IMR-90 (cell line): ENCODE data around the gene FMN1. TPM values are rescaled to one million over a fixed set of nuclear protein-coding genes. Genes with fewer than 3 reads are reported as not detected.

Experiments
- ATAC-seq: fragments of 200-7000 bp; cut with Tn5 transposase; 2 replicates; pipeline ENCODE4 v1.9.1; 2020; ENCODE audit warnings: low read depth, mild to moderate bottlenecking, moderate library complexity
- BruUV-seq: library from RNA; stranded (reverse); fragments of 400-500 nt; replicated peaks from 2 replicates; lab custom pipeline; 2021; lab: Mats Ljungman, UMichigan
- CTCF ChIA-PET: fragments of 300-600 bp; formaldehyde crosslinking; extraction: SDS; loops from one replicate; lab custom pipeline; 2021; ENCODE audit warnings: antibody characterized with exemption; lab: Yijun Ruan, JAX
- POLR2A ChIA-PET: fragments of 300-600 bp; sonication (Branson Sonifier 250); formaldehyde crosslinking; loops from one replicate; lab custom pipeline; 2022; ENCODE audit warnings: antibody characterized with exemption; ENCODE audit not compliant: unreplicated experiment; lab: Charles Lee
- DNase-seq: peaks from one replicate; pipeline ENCODE4 v3.0.0; 2013
- H2AFZ ChIP-seq: replicated peaks from 2 replicates; pipeline ENCODE3; 2013; ENCODE audit warnings: low read length, mild to moderate bottlenecking; ENCODE audit not compliant: poor library complexity
- H2AK5ac ChIP-seq: 2 replicates; pipeline ENCODE4 v1.6.1; 2013; ENCODE audit warnings: low read depth, low read length, inconsistent platforms
- H2AK9ac ChIP-seq: replicated peaks from 2 replicates; pipeline ENCODE3; 2013; ENCODE audit warnings: mild to moderate bottlenecking, low read depth, low read length, moderate library complexity; ENCODE audit not compliant: poor library complexity
- H2BK120ac ChIP-seq: 2 replicates; pipeline ENCODE4 v1.6.1; 2013; ENCODE audit warnings: low read depth, low read length, inconsistent platforms
- H2BK15ac ChIP-seq: 3 replicates; pipeline ENCODE4 v1.6.1; 2013; ENCODE audit warnings: low read depth, low read length, inconsistent platforms
- H2BK20ac ChIP-seq: 2 replicates; pipeline ENCODE4 v1.6.1; 2013; ENCODE audit warnings: low read depth, mild to moderate bottlenecking, inconsistent platforms, low read length, moderate library complexity
- H2BK5ac ChIP-seq: 2 replicates; pipeline ENCODE4 v1.6.1; 2013; ENCODE audit warnings: mild to moderate bottlenecking, low read depth, low read length, inconsistent platforms; ENCODE audit not compliant: poor library complexity, severe bottlenecking
- H3K14ac ChIP-seq: replicated peaks from 2 replicates; pipeline ENCODE4 v1.6.1; 2013; ENCODE audit warnings: low read depth, low read length, inconsistent platforms
- H3K18ac ChIP-seq: 2 replicates; pipeline ENCODE4 v1.6.1; 2013; ENCODE audit warnings: low read depth, low read length, control low read depth
- H3K23ac ChIP-seq: 2 replicates; pipeline ENCODE4 v1.6.1; 2013; ENCODE audit warnings: low read depth, low read length, inconsistent platforms
- H3K27ac ChIP-seq: 2 replicates; pipeline ENCODE4 v1.5.1; 2013; ENCODE audit warnings: mild to moderate bottlenecking, control low read depth, low read length; ENCODE audit not compliant: insufficient read depth
- H3K27me3 ChIP-seq: 2 replicates; pipeline ENCODE4 v1.6.1; 2013; ENCODE audit warnings: low read length; ENCODE audit not compliant: control insufficient read depth, insufficient read depth
- H3K36me3 ChIP-seq: 2 replicates; pipeline ENCODE4 v1.6.1; 2013; ENCODE audit warnings: low read length, mixed read lengths; ENCODE audit not compliant: control insufficient read depth, insufficient read depth
- H3K4ac ChIP-seq: 2 replicates; pipeline ENCODE4 v1.6.1; 2013; ENCODE audit warnings: low read depth, low read length, inconsistent platforms
- H3K4me1 ChIP-seq: 2 replicates; pipeline ENCODE4 v1.6.1; 2013; ENCODE audit warnings: low read length, mixed read lengths; ENCODE audit not compliant: control insufficient read depth, insufficient read depth
- H3K4me2 ChIP-seq: 2 replicates; pipeline ENCODE4 v1.6.1; 2013; ENCODE audit warnings: low read depth, mild to moderate bottlenecking, control low read depth, low read length, moderate library complexity
- H3K4me3 ChIP-seq: 2 replicates; pipeline ENCODE4 v1.5.1; 2013; ENCODE audit warnings: low read depth, mild to moderate bottlenecking, control low read depth, low read length, moderate library complexity; ENCODE audit not compliant: insufficient read depth
- H3K56ac ChIP-seq: 2 replicates; pipeline ENCODE4 v1.6.1; 2013; ENCODE audit warnings: low read length, inconsistent platforms; ENCODE audit not compliant: insufficient read depth; ENCODE audit errors: extremely low read depth
- H3K79me1 ChIP-seq, 2 experiments: 2 replicates each; pipeline ENCODE4 v1.6.1; 2013; ENCODE audit warnings: low read length in 2 of 2, inconsistent platforms in 1 of 2, low read depth in 1 of 2
- H3K9ac ChIP-seq: 2 replicates; pipeline ENCODE4 v1.6.1; 2013; ENCODE audit warnings: low read depth, low read length, control low read depth
- H3K9me1 ChIP-seq: 2 replicates; pipeline ENCODE4 v1.6.1; 2013; ENCODE audit warnings: low read length, inconsistent platforms; ENCODE audit not compliant: insufficient read depth
- H3K9me3 ChIP-seq: 2 replicates; pipeline ENCODE4 v1.6.1; 2013; ENCODE audit warnings: low read length; ENCODE audit not compliant: control insufficient read depth, insufficient read depth
- H4K20me1 ChIP-seq: 2 replicates; pipeline ENCODE4 v1.6.1; 2013; ENCODE audit warnings: low read length, inconsistent platforms; ENCODE audit not compliant: insufficient read depth
- H4K5ac ChIP-seq: 2 replicates; pipeline ENCODE4 v1.6.1; 2013; ENCODE audit warnings: mild to moderate bottlenecking, low read depth, low read length, control low read depth
- H4K8ac ChIP-seq, 2 experiments: 2 replicates each; pipeline ENCODE4 v1.6.1; 2013; ENCODE audit warnings: low read depth in 2 of 2, low read length in 2 of 2, control low read depth in 1 of 2, inconsistent platforms in 1 of 2
- H4K91ac ChIP-seq: 2 replicates; pipeline ENCODE4 v1.6.1; 2013; ENCODE audit warnings: low read depth, low read length, inconsistent platforms; ENCODE audit not compliant: insufficient read depth
- BHLHE40 ChIP-seq: fragments of 150-350 bp; IDR thresholded peaks from 2 replicates; pipeline ENCODE4 v1.6.1; 2016; ENCODE audit warnings: mild to moderate bottlenecking, low read depth, low read length
- CEBPB ChIP-seq: IDR thresholded peaks from 2 replicates; pipeline ENCODE4 v1.6.1; 2012; ENCODE audit warnings: low read depth, low read length, improper control_type of control experiment
- CHD1 ChIP-seq: IDR thresholded peaks from 2 replicates; pipeline ENCODE4 v1.6.1; 2012; ENCODE audit warnings: low read depth, low read length, improper control_type of control experiment
- ELK1 ChIP-seq: fragments of 150-350 bp; IDR thresholded peaks from 2 replicates; pipeline ENCODE4 v1.6.1; 2016; ENCODE audit warnings: low read depth, mild to moderate bottlenecking, low read length, moderate library complexity, borderline replicate concordance
- FOS ChIP-seq: fragments of 150-350 bp; IDR thresholded peaks from 2 replicates; pipeline ENCODE4 v1.6.1; 2016; ENCODE audit warnings: low read depth, low read length
- MAFK ChIP-seq: IDR thresholded peaks from 2 replicates; pipeline ENCODE4 v1.6.1; 2012; ENCODE audit warnings: low read depth, low read length, improper control_type of control experiment
- MAZ ChIP-seq: IDR thresholded peaks from 2 replicates; pipeline ENCODE4 v1.6.1; 2012; ENCODE audit warnings: low read depth, mild to moderate bottlenecking, low read length, improper control_type of control experiment, moderate library complexity, borderline replicate concordance
- MXI1 ChIP-seq: IDR thresholded peaks from 2 replicates; pipeline ENCODE4 v1.6.1; 2012; ENCODE audit warnings: low read depth, mild to moderate bottlenecking, low read length, moderate library complexity, borderline replicate concordance
- NFE2L2 ChIP-seq: fragments of 150-350 bp; IDR thresholded peaks from 2 replicates; pipeline ENCODE4 v1.6.1; 2016; ENCODE audit warnings: low read depth, mild to moderate bottlenecking, low read length
- POLR2A ChIP-seq: IDR thresholded peaks from 2 replicates; pipeline ENCODE4 v1.6.1; 2012; ENCODE audit warnings: mild to moderate bottlenecking, low read depth, low read length
- RAD21 ChIP-seq: IDR thresholded peaks from 2 replicates; pipeline ENCODE4 v1.6.1; 2012; ENCODE audit warnings: low read length, improper control_type of control experiment
- RCOR1 ChIP-seq: IDR thresholded peaks from 2 replicates; pipeline ENCODE4 v1.6.1; 2012; ENCODE audit warnings: mild to moderate bottlenecking, low read length, improper control_type of control experiment; ENCODE audit not compliant: insufficient replicate concordance
- RFX5 ChIP-seq: IDR thresholded peaks from 2 replicates; pipeline ENCODE4 v1.8.0; 2012; ENCODE audit warnings: low read depth, mild to moderate bottlenecking, low read length, moderate library complexity
- SMC3 ChIP-seq: fragments of 150-350 bp; IDR thresholded peaks from 2 replicates; pipeline ENCODE4 v1.6.1; 2016; ENCODE audit warnings: low read depth, mild to moderate bottlenecking, antibody characterized with exemption, low read length, moderate library complexity
- WGBS, 2 experiments: methylation state at CpG; one replicate each; pipeline versions ENCODE4 v1.1.5 to v1.1.7; 2013; ENCODE audit warnings: missing lambda C conversion rate in 2 of 2; ENCODE audit not compliant: insufficient read length in 1 of 2; ENCODE audit errors: extremely low coverage in 2 of 2; 5-methylcytosine and 5-hydroxymethylcytosine counted together
- dilution Hi-C: fragments of 300-500 bp; cut with HindIII; formaldehyde crosslinking; loops from one replicate; pipeline ENCODE4 v1.14.3; 2018; ENCODE audit warnings: low sequenced_read_pairs; ENCODE audit not compliant: unreplicated experiment
- in situ Hi-C: fragments of 300-500 bp; cut with MboI; formaldehyde crosslinking; loops from 3 replicates; pipeline ENCODE4 v1.14.3; 2019; ENCODE audit warnings: low sequenced_read_pairs, inconsistent platforms, mixed read lengths
- intact Hi-C: fragments of 100-400 bp; cut with micrococcal nuclease; formaldehyde crosslinking; loops from 2 replicates; pipeline ENCODE4 v1.10.0; 2022
- polyA plus RNA-seq, 3 experiments: library from polyadenylated mRNA; depleted of rRNA; stranded (reverse); fragments of >200 nt; gene quantifications; 2 replicates each; pipeline ENCODE4 v1.2.3, GENCODE V29; 2012; ENCODE audit warnings: low replicate concordance in 1 of 3
- total RNA-seq: library from RNA; depleted of rRNA; stranded (reverse); fragments of >200 nt; gene quantifications from 2 replicates; pipeline ENCODE4 v1.2.3, GENCODE V29; 2012
- TF ChIP-seq, protein P1 (sequence below): conservative IDR thresholded peaks from 2 replicates; pipeline ENCODE4 v1.5.1; 2012; ENCODE audit warnings: mild to moderate bottlenecking, low read depth, low read length, improper control_type of control experiment
- TF ChIP-seq, protein P2 (sequence below): fragments of 150-350 bp; IDR thresholded peaks from 2 replicates; pipeline ENCODE4 v1.6.1; 2017; ENCODE audit warnings: mild to moderate bottlenecking, antibody characterized with exemption, low read length, low read depth

FMN1 gene
- total and polyA plus RNA-seq, 2 of the 4 experiments (the other 2 are of a cell fraction), result 7.3 to 17.6 TPM

DNA sequence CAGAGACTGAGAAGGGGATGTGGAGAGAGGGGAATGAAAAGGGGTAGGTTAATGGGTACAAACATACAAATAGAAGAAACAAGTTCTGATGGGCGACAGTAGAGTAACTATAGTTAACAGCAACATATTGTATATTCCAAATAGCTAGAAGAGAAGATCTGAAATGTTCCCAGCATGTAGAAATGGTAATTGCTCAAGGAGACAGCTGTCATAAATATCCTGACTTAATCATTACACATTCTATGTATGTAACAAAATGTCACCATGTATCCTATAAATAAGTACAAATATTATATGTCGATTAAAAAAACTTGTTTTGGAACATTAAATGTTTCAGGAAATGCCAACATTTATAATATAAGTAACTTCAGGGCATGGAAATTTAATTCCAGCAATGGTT lies 23.3 kb downstream of the FMN1 start:
- H3K9me1 ChIP-seq, result no peaks in the 10 kb centered on the region
- no peak overlapping the region for H3K14ac ChIP-seq
- no peak overlapping the region for H2AK5ac ChIP-seq
- H2BK20ac ChIP-seq, result no peak overlapping the region
- no TSS peak for BruUV-seq
- H2BK5ac ChIP-seq, result no peak overlapping the region
- H4K20me1 ChIP-seq, result no peaks in the 10 kb centered on the region
- dilution Hi-C loops (no loop called here), intact Hi-C loops (no loop called here), in situ Hi-C loops (no loop called here)
- POLR2A ChIA-PET, result no interaction called here
- H4K8ac ChIP-seq, result no peak overlapping the region
- H2BK120ac ChIP-seq, result no peak overlapping the region
- H3K4me1 ChIP-seq, result no peaks in the 10 kb centered on the region
- H3K27ac ChIP-seq, result no peak overlapping the region
- no peak overlapping the region for H2AK9ac ChIP-seq
- no peaks in the 10 kb centered on the region for H3K36me3 ChIP-seq
- no peak overlapping the region for H3K4ac ChIP-seq
- H3K9me3 ChIP-seq, result no peaks in the 10 kb centered on the region
- no peak for DNase-seq
- WGBS, 2 experiments, result no CpG with 5 or more reads among the region's 2 CpGs
- no peak overlapping the region for H3K4me2 ChIP-seq
- H3K9ac ChIP-seq, result no peak overlapping the region
- no peak overlapping the region for H2BK15ac ChIP-seq
- H2AFZ ChIP-seq, result no peak overlapping the region
- no peak overlapping the region for H3K56ac ChIP-seq
- H3K18ac ChIP-seq, result no peak overlapping the region
- H3K4me3 ChIP-seq, result no peak overlapping the region
- H3K27me3 ChIP-seq, result peaks cover 16% of the 10 kb centered on the region
- no peak overlapping the region for H4K5ac ChIP-seq
- TF ChIP-seq MXI1 (no peak), POLR2A (no peak), RAD21 (no peak), CHD1 (no peak), BHLHE40 (no peak), MAFK (no peak), ELK1 (no peak), FOS (no peak), RFX5 (no peak), MAZ (no peak), RCOR1 (no peak), CEBPB (no peak), NFE2L2 (no peak), SMC3 (no peak)
- TF ChIP-seq, protein P1, sequence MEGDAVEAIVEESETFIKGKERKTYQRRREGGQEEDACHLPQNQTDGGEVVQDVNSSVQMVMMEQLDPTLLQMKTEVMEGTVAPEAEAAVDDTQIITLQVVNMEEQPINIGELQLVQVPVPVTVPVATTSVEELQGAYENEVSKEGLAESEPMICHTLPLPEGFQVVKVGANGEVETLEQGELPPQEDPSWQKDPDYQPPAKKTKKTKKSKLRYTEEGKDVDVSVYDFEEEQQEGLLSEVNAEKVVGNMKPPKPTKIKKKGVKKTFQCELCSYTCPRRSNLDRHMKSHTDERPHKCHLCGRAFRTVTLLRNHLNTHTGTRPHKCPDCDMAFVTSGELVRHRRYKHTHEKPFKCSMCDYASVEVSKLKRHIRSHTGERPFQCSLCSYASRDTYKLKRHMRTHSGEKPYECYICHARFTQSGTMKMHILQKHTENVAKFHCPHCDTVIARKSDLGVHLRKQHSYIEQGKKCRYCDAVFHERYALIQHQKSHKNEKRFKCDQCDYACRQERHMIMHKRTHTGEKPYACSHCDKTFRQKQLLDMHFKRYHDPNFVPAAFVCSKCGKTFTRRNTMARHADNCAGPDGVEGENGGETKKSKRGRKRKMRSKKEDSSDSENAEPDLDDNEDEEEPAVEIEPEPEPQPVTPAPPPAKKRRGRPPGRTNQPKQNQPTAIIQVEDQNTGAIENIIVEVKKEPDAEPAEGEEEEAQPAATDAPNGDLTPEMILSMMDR, result no peak
- TF ChIP-seq, protein P2, sequence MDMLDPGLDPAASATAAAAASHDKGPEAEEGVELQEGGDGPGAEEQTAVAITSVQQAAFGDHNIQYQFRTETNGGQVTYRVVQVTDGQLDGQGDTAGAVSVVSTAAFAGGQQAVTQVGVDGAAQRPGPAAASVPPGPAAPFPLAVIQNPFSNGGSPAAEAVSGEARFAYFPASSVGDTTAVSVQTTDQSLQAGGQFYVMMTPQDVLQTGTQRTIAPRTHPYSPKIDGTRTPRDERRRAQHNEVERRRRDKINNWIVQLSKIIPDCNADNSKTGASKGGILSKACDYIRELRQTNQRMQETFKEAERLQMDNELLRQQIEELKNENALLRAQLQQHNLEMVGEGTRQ, result no peak
- H3K79me1 ChIP-seq, result no peaks in the 10 kb centered on the region
- no peak for ATAC-seq
- H4K91ac ChIP-seq, result no peak overlapping the region
- CTCF ChIA-PET, result no interaction called here
- no peak overlapping the region for H3K23ac ChIP-seq
